T-helper 2 cell treated with Interferon-gamma antibody and Interleukin-4, amounts not matched to agents 5 μg/mL and 100 μg/mL, for 36 hours (primary cell): ENCODE measurements around the gene CAPN10.

Source experiments
- DNase-seq: peaks from one replicate; pipeline ENCODE4 v3.0.0; 2021; ENCODE audit warnings: low spot score
- H3K27ac Mint-ChIP-seq: one replicate; pipeline ENCODE4 v1.8.0; 2021; ENCODE audit warnings: mild to moderate bottlenecking, mixed read lengths
- H3K27me3 Mint-ChIP-seq: one replicate; pipeline ENCODE4 v1.8.0; 2021; ENCODE audit warnings: low read depth, mixed read lengths
- H3K36me3 Mint-ChIP-seq: one replicate; pipeline ENCODE4 v1.8.0; 2021; ENCODE audit warnings: low read depth, mixed read lengths
- H3K4me1 Mint-ChIP-seq: one replicate; pipeline ENCODE4 v1.8.0; 2021; ENCODE audit warnings: low read depth, mixed read lengths
- H3K4me3 Mint-ChIP-seq: one replicate; pipeline ENCODE4 v1.8.0; 2022; ENCODE audit warnings: mild to moderate bottlenecking, moderate library complexity, mixed read lengths
- H3K9me3 Mint-ChIP-seq: one replicate; pipeline ENCODE4 v1.8.0; 2021; ENCODE audit warnings: mixed read lengths

CAPN10 gene

DNA sequence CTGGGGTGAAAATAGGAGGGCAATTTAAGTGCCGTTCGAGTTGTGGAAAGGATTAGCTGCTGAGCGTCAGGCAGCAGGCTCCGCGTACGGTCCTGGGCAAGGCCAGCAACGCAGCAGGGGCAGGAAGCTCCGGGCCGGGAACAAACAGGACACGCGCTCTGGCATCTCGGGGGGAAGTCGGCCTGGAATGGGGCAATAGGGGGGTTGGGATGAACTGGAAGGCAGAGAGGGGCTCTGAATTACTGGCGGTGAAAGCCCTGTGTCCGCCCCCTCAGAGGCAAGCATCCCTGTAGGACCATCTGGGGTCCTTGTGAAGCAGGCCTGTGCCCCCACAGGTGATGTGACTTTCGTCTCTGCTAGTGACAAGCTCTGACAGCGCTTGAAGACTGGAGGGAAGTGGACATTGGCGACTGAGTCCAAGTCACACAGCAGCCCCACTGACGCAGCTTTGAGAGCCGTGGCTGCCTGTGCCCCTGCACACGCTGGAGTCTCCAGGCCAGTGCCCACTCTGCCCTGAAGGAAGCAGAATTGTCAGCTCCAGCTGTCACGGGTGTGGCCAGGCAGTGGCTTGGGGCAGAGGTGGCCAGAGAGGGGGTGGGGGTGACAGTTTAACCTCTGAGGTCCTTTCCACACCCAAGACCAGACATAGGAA lies 61.1 kb downstream of the CAPN10 start:
- no peak for DNase-seq
- Mint-ChIP-seq H3K27ac (no peak overlapping the region), H3K4me3 (no peak overlapping the region), H3K4me1 (peaks cover 4% of the 10 kb centered on the region), H3K36me3 (no peaks in the 10 kb centered on the region), H3K9me3 (no peaks in the 10 kb centered on the region), H3K27me3 (peaks cover 20% of the 10 kb centered on the region)

DNA sequence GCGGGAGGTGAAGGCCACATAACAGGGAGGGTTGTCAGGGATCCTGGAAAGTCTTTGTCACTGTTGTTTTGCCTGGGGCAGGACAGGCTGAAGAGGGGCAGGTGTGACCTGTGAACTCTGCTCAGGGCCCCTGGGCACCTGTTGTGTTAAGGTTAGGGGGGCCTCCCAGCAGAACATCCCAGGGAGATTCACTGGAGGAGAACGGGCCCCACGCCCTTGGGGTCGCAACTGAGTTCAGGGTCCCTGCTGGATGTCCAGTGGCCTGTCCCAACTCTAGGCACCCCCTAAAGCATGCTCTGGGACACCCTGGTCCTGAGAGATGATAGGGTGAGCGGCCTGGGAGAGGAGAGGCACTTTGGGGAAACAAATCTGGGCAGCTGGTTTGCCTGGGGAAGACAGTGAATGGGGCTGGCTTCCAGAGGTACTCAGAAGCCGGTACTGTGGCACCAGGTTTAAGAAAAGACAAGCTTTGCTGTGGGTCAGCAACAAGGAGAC lies 61.7 kb downstream of the CAPN10 start:
- Mint-ChIP-seq H3K9me3 (no peaks in the 10 kb centered on the region), H3K4me1 (peaks cover 4% of the 10 kb centered on the region), H3K4me3 (no peak overlapping the region), H3K27me3 (peaks cover 22% of the 10 kb centered on the region), H3K27ac (no peak overlapping the region), H3K36me3 (no peaks in the 10 kb centered on the region)
- DNase-seq, result no peak
